GM21528 (cell line): ENCODE data around the gene TRPM6.
"Not testable (repeated sequence)": the region's sequence is repeated elsewhere in the genome, so short reads cannot be mapped to it uniquely, and the experiment has no call there.

Experiments used
- ATAC-seq: cut with Tn5 transposase; IDR thresholded peaks from one replicate; pipeline ENCODE4 v1.9.1; 2021; ENCODE audit warnings: mild to moderate bottlenecking, moderate library complexity; ENCODE audit not compliant: unreplicated experiment, low FRiP score

The TRPM6 gene

DNA sequence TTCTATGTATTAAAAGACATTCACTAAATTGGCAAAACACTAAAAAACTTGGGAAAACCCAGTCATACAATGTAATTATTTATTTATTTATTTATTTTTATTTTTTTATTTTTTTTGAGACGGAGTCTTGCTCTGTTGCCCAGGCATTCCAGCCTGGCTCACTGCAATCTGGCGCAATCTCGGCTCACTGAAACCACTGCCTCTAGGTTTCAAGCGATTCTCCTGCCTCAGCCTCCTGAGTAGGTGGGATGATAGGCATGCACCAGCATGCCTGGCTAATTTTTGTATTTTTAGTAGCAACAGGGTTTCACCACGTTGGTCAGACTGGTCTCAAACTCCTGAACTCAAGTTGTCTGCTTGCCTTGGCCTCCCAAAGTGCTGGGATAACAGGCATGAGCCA is 27.5 kb downstream of the TRPM6 start:
- ATAC-seq: not testable (repeated sequence)

DNA sequence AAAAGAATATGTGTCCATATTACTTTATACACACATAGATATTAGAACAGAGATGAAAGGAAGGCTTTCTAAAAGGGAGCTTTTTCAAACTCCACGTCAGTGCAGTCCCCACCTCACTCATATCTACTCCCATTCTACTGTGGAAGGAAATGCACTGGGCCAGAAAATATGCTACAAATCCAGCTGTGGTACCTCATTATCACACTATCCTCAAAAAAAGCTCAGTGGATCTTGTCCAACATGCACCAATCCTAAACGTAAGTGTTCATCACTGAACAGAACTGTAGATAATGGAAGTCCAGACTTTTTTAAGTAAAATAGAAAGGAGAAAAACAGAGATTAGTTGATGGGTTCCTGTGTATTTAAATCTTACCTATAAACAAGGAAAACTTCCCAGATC is 27.9 kb downstream of the TRPM6 start:
- no peak for ATAC-seq

DNA sequence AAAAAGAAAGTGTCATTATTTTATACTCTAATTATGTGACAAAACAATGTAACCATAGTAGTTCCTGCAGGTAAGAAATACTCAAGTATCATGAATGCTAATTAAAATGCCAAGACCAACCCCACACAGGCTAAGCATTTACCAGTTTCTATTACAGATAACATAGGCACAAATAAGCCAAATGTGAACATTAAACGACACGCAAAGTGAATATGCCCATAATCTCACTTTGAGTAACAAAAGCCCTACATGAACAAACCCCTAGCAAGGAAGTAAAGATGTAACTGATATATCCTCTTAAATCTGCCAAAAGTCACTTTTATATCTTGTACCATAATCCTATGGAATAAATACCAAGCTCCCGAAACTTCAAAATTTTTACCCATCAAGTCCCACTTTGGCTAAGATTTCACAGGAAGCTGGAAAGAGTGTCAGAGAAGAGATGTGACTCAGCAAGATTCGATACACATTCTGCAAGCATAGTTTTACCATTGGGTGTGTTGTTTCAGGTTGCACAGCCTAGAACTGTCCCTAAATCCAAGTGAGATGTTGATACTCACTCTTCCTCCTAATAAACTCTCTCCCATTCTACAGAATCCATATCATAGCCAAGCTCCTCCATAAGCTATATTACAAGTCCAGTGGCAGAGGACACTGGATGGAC is 28.8 kb downstream of the TRPM6 start:
- no peak for ATAC-seq

DNA sequence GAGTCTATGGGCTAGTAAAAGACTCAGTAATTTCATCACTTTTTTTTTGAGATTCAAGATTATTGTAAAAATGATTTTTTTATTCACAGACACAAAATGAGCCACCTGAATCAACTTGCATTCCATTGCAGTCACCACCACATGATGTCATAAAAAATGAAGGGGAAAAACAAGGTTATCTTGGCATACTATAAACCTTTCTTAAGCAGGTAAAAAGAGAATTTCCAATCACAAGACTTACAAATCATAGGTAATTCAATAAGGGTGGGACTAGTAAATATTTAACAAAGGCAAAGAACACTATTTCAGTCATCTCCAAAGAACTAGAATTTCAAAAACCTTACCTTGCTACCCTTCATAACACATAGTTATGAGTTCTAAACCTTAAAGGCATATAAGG is 30.7 kb downstream of the TRPM6 start:
- ATAC-seq: no peak

DNA sequence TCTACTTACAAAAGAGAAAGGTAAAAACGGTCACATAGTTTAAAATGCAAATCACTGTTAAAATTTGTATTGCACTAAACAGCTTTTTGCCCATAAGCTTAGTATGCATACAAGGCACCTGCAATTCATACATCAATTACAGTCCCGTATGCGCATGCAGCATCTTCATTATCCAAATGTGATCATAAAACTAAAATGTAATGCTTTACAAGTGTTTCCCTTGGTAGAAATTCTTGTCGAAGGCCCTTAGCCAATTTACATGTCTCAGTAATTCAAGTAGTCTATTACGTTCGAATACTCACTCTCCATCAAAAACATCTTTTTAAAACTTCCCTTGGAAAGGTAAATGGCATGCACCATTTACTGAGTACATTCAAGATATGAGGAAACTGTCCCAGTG is 32.6 kb downstream of the TRPM6 start:
- ATAC-seq: no peak

DNA sequence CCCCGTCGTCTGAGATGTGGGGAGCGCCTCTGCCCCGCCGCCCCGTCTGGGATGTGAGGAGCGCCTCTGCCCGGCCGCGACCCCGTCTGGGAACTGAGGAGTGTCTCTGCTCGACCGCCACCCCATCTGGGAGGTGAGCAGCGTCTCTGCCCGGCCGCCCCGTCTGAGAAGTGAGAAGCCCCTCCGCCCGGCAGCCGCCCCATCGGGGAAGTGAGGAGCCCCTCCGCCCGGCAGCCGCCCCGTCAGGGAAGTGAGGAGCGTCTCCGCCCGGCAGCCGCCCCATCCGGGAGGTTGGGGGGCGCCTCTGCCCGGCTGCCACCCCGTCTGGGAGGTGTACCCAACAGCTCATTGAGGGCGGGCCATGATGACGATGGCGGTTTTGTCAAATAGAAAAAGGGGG is 34.7 kb downstream of the TRPM6 start:
- not testable (repeated sequence) for ATAC-seq

DNA sequence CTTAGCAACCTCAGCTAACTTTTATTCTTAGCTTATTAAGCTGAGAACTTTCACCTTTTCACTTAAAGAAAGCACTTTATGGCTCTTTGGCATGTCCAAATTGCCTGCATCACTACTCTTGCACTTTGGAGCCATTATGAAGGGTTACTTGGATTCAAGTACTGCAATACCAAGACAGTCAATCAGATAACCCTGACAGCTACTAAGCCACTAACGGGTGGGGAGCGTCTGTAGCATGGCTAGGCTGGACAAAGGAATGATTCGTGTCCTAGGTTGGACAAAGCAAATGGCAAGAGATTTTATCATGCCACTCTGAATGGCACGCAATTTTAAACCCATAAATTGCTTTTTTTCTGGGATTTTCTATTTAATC is 39.6 kb downstream of the TRPM6 start:
- ATAC-seq: no peak

DNA sequence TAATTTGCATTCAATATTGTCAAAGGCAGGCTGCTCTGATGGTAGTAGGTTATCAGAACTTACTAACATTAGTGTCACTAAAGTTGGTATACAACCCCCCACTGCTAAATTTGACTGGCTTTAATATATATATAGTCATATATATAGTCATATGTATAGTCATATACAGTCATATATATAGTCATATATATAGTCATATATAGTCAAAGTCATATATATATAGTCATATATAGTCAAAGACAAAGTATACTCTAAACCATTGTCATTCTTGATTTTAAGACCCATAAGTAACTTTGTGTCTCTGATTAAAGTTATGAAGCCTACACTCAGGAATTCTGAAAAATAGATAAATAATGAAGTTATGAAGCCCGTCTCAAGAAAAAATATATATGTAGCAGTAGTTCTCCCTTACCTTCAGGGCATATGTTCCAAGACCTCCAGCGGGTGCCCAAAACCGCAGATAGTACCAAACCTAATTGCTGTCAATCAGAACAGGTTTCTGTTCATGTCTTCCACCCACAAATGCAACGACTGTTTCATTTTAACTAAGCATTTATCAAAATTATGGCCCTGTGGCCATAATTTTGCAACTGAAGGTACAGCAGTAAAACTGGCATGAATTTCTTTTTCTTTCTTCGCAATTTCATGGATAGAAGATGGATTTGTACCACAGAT is 40.1 kb downstream of the TRPM6 start:
- no peak for ATAC-seq

DNA sequence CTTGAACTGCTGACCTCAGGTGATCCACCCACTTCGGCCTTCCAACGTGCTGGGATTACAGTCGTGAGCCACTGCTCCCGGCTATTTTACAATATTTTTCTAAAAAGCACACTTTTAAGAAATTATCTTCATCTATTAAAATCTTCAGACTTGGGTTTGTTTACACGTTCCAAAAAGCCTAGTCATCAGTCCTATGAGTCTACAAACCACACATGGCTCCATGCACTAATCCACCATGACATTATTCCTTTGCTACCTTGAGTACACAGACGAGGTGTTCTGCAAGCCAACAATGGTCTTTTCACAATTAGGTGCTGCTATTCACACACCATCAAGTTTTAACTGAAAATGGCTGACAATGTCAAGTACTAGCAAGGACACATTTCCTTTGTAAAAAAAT is 41.0 kb downstream of the TRPM6 start:
- ATAC-seq: no peak

DNA sequence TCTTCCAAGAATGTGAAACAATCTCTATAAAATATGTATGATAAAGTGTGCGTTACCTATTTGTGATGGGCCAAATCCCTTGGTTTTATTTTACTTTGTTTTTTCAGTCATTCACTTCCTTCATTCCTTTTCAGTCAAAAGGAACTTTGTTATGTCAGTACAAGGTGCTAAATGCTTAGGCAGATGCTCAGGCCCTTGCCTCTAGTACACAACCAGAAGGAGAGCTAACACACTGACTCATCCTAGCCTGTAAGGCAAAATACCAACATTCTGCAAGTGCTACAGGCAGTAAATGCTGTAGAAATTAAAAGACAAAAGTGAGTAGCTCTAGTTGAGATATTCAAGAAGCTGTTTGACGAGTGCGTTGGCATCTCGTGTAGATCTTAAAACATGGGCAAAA is 49.4 kb downstream of the TRPM6 start:
- ATAC-seq: no peak

DNA sequence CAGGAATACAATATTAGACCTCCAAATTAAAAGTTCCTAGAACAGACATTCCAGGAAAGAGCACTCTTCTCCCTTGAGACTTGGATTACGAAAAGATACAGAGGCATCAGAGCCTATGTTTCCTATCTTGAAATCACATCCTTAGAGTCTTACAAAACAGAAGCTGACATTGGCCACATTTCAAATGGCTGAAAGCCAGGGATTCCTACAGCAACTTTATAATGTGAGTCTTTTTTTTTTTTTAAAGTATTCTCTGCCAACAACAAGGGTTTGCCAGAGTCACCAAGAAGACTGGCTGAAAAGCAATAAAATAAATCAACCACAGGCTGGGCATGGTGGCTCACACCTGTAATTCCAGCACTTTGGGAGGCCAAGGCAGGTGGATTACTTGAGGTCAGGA is 63.1 kb downstream of the TRPM6 start:
- ATAC-seq: no peak

DNA sequence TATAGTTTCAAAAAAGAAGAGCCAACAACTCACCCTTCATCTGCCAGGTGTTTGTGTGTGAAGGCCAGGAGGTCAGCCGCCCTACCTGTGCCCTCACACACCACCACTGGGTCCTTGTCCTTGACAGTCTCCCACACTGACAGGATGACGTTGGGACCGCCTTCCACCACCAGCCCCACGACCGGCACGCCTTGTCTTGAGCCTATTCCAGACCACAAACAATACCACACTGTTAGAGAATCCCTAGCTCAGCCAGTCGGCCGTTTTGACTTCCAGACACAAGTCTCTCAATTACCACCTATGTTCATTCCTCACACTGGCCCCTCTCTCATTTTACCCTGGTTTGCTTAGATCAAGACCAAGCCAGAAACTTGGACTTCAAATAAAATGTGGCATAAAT is 66.1 kb downstream of the TRPM6 start:
- ATAC-seq: no peak

DNA sequence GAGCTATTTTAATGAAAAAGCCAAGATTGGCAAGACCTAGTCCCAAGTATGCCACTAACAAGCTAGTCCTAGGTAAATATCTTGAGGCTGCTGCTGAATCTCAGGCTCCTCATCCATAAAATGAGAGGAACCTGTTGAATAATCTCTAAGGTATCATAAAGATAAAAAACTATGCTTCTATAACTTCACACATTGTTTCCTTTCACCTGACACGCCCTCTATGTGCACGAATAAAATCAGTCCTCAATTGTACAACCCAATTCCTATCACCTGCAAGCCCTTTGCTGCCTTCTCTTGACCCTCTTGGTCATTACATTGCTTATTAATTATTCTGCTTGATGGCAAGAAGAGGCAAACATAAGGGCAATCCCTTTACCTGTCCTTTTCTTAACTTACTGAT is 69.9 kb downstream of the TRPM6 start:
- no peak for ATAC-seq

DNA sequence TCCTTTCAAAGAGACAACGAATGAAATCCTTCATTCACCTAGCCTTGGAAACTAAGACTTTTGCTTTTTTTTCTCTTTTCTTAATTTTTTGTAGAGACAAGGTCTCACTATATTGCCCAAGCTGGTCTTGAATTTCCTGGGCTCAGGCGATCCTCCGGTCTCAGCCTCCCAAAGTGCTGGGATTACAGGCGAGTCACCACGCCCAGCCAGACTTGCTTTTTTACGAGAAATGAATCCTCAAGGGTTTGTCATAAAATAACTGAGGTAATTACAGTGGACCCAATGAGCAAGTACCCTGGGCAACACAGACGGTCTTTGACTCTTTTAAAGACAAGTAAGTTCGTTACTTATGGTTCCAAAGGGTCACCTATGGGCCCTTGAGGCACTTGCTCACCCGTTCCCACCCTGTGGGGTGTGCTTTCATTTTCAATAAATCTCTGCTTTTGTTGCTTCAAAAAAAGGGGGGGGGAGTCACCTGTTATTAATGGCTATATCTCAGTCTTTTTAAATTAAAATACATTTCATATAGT is 70.4 kb downstream of the TRPM6 start:
- ATAC-seq: no peak

DNA sequence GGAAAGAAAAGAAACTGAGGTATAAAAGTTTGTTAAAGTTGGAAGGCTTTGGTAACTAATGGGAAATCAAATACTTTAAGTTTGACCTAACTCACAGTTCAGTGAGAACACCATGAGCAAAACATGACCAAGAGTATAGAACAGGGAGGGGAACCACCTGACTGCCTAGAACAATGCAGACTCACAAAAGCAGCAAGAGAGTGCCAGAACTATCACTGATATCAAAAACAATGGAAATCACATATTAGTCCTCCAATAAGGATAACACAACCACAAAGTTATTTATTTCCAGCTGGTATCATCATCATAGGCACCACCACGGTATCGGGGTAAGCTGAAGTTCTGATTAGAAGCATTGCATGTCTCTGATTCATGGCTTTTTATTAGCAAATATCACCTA is 77.5 kb downstream of the TRPM6 start:
- ATAC-seq: no peak

DNA sequence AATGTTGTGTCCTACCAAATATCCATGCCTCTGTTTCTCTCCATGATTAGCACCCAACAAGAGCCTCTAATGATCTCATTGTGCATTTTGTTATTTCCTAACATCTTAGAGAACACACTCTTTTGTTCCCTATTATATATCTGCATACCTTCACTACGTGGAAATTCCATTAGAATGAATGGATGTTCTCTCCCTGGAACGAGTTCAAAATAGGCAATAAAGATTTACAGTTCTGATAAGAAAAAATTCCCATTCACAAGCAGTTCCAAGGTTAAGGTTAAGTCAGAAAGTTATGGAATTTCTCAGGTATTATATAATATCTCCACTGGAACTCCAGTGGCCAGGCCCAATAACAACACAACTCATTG is 83.7 kb downstream of the TRPM6 start:
- ATAC-seq: no peak

DNA sequence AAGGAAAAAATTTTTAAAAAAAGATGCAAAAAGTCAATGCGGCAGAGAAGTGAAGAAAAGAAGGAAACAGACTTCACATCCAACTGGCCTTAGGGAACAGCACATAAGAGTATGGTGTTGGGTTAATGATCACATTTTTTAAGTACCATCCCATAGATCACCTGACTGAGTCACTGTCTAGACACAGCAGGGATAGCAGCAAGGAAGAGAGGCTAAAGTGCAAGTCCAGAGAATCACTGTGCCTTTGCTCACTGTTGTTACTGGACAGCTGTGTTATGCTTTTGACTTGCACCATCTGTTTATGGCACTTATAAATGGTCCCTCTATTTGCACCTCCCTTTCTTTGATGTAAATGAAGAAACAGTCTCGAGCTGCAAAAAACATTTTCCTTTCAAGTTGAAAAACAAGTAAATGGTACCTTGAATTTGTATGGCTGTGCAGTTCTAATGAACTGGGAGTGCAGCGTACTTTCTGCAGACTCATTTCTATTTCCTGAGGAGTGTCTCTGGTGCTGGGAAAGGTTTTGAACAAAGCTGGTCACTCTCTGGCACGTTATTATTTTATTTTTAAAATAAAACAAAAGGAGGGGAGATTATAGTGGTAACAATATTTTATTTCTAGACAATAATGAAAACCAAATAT is 84.2 kb downstream of the TRPM6 start:
- ATAC-seq: no peak

DNA sequence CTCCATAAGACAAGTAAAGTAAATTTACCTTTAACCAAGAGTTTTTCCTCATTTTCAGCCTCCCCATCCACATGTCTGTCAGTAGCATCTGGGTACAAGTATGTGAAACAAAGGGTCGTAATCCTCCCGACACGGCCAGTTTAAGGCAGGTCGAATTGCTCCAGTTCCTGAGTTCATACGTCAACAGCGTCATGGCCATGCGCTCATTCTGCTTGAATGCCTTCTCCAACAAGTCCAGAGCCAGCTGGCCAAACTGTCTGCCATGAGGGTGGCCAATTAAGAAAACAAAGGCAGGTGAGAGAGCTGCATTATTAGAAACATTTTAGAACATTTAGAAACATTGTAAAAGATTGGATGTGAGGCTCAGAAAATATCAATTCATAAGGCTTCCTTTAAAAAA is 87.5 kb downstream of the TRPM6 start:
- no peak for ATAC-seq

DNA sequence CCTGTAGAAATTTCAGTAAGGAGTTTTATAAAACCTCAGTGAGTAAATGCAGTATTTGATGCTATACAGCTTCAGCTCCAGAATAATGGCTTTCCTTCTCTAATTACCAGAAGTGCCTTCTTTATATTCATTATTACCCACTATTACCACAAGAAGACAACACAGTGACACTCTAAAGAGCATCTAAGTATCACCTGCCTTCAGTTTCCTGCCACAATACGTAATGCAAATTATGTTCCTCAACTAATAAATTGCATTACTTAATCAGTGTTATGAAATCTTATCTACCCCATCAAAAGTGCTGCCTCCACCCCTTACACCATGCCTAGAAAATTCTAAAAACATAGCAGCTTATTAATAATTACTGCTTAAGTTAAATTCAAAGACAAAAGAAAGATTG is 91.9 kb downstream of the TRPM6 start:
- no peak for ATAC-seq

DNA sequence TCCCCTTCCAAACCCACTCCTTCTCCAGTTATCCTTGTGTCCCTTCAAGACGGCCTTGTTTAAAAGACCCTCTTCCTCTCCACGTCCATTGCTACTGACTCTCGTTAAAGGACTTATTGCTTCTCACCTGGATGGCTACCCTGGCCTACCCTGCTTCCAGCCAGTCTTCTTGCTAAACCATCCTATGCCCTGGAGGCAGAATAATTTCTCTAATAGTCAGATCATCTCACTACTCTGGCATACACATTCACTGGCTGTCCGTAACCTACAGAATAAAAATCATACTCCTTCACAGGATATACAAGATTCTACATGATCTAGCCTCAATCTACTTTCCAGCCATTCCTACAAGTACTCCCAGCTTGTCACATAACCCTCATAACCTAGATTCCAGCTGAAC is 92.6 kb downstream of the TRPM6 start:
- no peak for ATAC-seq

DNA sequence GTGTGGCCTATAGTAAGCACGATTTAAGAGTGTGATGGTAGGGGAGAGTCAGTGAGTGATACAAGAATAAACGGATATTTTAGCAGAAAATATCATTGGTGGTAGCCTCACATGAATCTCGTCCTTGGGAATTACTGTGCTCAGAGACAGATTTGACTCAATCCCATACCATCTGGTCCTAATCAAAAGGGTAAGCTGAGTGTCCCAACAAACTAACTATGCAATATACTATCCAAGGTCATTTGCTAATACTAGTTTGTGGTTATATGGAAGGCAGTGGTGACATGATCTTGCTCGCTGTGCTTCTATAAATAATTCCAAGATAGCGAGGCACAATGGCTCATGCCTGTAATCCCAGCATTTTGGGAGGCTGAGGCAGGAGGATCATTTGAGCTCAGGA is 103.2 kb downstream of the TRPM6 start:
- no peak for ATAC-seq

DNA sequence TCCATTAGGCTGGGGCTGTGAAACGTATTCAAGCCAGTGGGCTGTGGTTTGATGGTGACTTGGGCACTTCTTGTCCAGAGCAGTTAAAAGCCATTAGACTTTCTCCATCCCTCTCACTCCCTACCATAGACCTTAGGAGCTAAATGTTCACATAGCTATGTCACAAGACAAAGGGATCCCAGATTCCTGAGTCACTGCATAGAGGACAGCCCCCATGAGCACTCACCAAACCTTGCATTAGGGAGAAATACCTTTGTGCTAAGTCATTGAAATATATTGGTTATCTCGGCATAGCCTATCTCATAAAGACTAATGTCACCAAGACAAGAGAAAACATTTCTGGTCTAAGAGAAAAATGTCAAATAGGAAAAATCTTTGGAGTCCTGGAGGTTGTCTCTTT is 104.3 kb downstream of the TRPM6 start:
- no peak for ATAC-seq
